B cell (primary cell): ENCODE data around the gene GLI3. TPM values are rescaled to one million over a fixed set of nuclear protein-coding genes. Genes with fewer than 3 reads are reported as not detected.

Source experiments
- ATAC-seq: fragments of 200-7000 bp; cut with Tn5 transposase; one replicate; pipeline ENCODE4 v1.10.0; 2021; ENCODE audit warnings: low read depth, mild to moderate bottlenecking, moderate number of reproducible peaks, moderate library complexity
- CTCF ChIA-PET: fragments of 350-600 bp; sonication (Branson Sonifier 250); formaldehyde crosslinking; loops from one replicate; lab custom pipeline; 2021; ENCODE audit warnings: antibody characterized with exemption, inconsistent platforms; lab: Charles Lee
- POLR2A ChIA-PET: fragments of 350-600 bp; sonication (Branson Sonifier 250); formaldehyde crosslinking; loops from one replicate; lab custom pipeline; 2021; ENCODE audit warnings: antibody characterized with exemption; lab: Charles Lee
- DNase-seq: peaks from one replicate; pipeline ENCODE4 v3.0.0; 2013
- H2AFZ ChIP-seq: 2 replicates; pipeline ENCODE4 v1.6.1; 2012; ENCODE audit warnings: mild to moderate bottlenecking, low read depth, low read length; ENCODE audit not compliant: insufficient read depth, poor library complexity, severe bottlenecking
- H3K27ac ChIP-seq, 2 donors: 1 replicate in 1 of 2; 2 replicates in 1 of 2; pipeline ENCODE4 v1.5.1; 2012 to 2013; ENCODE audit warnings: low read length in 2 of 2, mild to moderate bottlenecking in 2 of 2, moderate library complexity in 1 of 2
- H3K27me3 ChIP-seq, 4 experiments: fragments of 200-600 bp in 1 of 4; sonication (generic) in 1 of 4; replicated peaks in 1 of 4; 1 replicate in 2 of 4; 2 replicates in 2 of 4; pipeline versions ENCODE4 v1.6.1 to v1.7.0; 2013 to 2016; ENCODE audit warnings: low read length in 3 of 4, mild to moderate bottlenecking in 2 of 4, mixed read lengths in 1 of 4, moderate library complexity in 1 of 4; ENCODE audit not compliant: insufficient read depth in 4 of 4, control insufficient read depth in 3 of 4; ENCODE audit errors: control extremely low read depth in 1 of 4
- H3K36me3 ChIP-seq, 2 experiments: replicated peaks in 1 of 2; 1 replicate in 1 of 2; 2 replicates in 1 of 2; pipeline versions ENCODE4 v1.6.1 to v1.7.1; 2013; ENCODE audit warnings: low read length in 1 of 2; ENCODE audit not compliant: insufficient read depth in 2 of 2, control insufficient read depth in 1 of 2; ENCODE audit errors: control extremely low read depth in 1 of 2, extremely low read depth in 1 of 2
- H3K4me1 ChIP-seq, 2 donors: fragments of 200-600 bp in 1 of 2; sonication (generic) in 1 of 2; 1 replicate in 1 of 2; 2 replicates in 1 of 2; pipeline versions ENCODE4 v1.5.1 to v1.6.1; 2013 to 2017; ENCODE audit warnings: low read length in 2 of 2; ENCODE audit not compliant: control insufficient read depth in 2 of 2, insufficient read depth in 2 of 2
- H3K4me2 ChIP-seq: replicated peaks from 2 replicates; pipeline ENCODE3; 2012; ENCODE audit warnings: mild to moderate bottlenecking, low read depth, low read length; ENCODE audit not compliant: poor library complexity, severe bottlenecking
- H3K4me3 ChIP-seq, 5 experiments: fragments of 200-600 bp in 1 of 5; sonication (generic) in 1 of 5; 1 replicate in 3 of 5; 2 replicates in 2 of 5; pipeline versions ENCODE4 v1.5.1 to v1.7.0; 2011 to 2016; ENCODE audit warnings: low read length in 4 of 5, mild to moderate bottlenecking in 4 of 5, low read depth in 2 of 5, control low read depth in 1 of 5, moderate library complexity in 1 of 5; ENCODE audit not compliant: insufficient read depth in 1 of 5; ENCODE audit errors: control extremely low read depth in 1 of 5, extremely low read depth in 1 of 5
- H3K79me2 ChIP-seq: fragments of 200-600 bp; sonication (generic); one replicate; pipeline ENCODE4 v1.6.0; 2016; ENCODE audit warnings: low read length; ENCODE audit not compliant: control insufficient read depth, insufficient read depth
- H3K9ac ChIP-seq: fragments of 200-600 bp; sonication (generic); 2 replicates; pipeline ENCODE4 v1.6.1; 2017; ENCODE audit warnings: mild to moderate bottlenecking, low read length, moderate library complexity
- H3K9me3 ChIP-seq, 3 donors: one replicate each; pipeline versions ENCODE4 v1.6.1 to v1.7.1; 2013; ENCODE audit warnings: low read length in 2 of 3; ENCODE audit not compliant: control insufficient read depth in 2 of 3, insufficient read depth in 1 of 3; ENCODE audit errors: control extremely low read depth in 1 of 3
- H4K20me1 ChIP-seq: 2 replicates; pipeline ENCODE4 v1.6.0; 2012; ENCODE audit warnings: mild to moderate bottlenecking, low read length; ENCODE audit not compliant: insufficient read depth, control insufficient read depth, poor library complexity, severe bottlenecking
- H3K27ac Mint-ChIP-seq: one replicate; pipeline ENCODE4 v1.8.0; 2021; ENCODE audit warnings: mixed read lengths
- H3K27me3 Mint-ChIP-seq: one replicate; pipeline ENCODE4 v1.8.0; 2021; ENCODE audit warnings: mixed read lengths
- H3K4me1 Mint-ChIP-seq: one replicate; pipeline ENCODE4 v1.8.0; 2021; ENCODE audit warnings: mixed read lengths
- H3K4me3 Mint-ChIP-seq: one replicate; pipeline ENCODE4 v1.8.0; 2021; ENCODE audit warnings: mixed read lengths
- H3K9me3 Mint-ChIP-seq: one replicate; pipeline ENCODE4 v1.8.0; 2022; ENCODE audit warnings: mixed read lengths; ENCODE audit not compliant: insufficient read depth
- EZH2 ChIP-seq: IDR thresholded peaks from 2 replicates; pipeline ENCODE4 v1.6.1; 2012; ENCODE audit warnings: borderline replicate concordance, low read depth, mild to moderate bottlenecking, moderate library complexity, low read length; ENCODE audit not compliant: insufficient read depth, poor library complexity, severe bottlenecking
- WGBS: methylation state at CpG from one replicate; pipeline ENCODE4 v1.1.5; 2013; ENCODE audit warnings: missing lambda C conversion rate; ENCODE audit not compliant: insufficient coverage; 5-methylcytosine and 5-hydroxymethylcytosine counted together
- intact Hi-C: fragments of 100-400 bp; cut with micrococcal nuclease; formaldehyde crosslinking; loops from one replicate; pipeline ENCODE4 v1.10.0; 2022
- polyA plus RNA-seq: library from polyadenylated mRNA; depleted of rRNA; stranded (reverse); fragments of >200 nt; gene quantifications from 2 replicates; pipeline ENCODE4 v1.2.3, GENCODE V29; 2012
- total RNA-seq, 2 donors: library from RNA; stranded (reverse); fragments of 120-200 nt in 1 of 2; gene quantifications; 1 replicate in 1 of 2; 2 replicates in 1 of 2; pipeline versions ENCODE4 v1.2.3 to v1.2.4, GENCODE V29; 2013 to 2022
- TF ChIP-seq, protein P1 (sequence below): fragments of 200-600 bp; IDR thresholded peaks from one replicate; pipeline ENCODE4 v1.8.0; 2022; ENCODE audit warnings: antibody characterized with exemption, mild to moderate bottlenecking

The GLI3 gene
- total and polyA plus RNA-seq, 2 donors (not counting 1 experiment from before 2014, with no cell fraction given), result not detected

DNA sequence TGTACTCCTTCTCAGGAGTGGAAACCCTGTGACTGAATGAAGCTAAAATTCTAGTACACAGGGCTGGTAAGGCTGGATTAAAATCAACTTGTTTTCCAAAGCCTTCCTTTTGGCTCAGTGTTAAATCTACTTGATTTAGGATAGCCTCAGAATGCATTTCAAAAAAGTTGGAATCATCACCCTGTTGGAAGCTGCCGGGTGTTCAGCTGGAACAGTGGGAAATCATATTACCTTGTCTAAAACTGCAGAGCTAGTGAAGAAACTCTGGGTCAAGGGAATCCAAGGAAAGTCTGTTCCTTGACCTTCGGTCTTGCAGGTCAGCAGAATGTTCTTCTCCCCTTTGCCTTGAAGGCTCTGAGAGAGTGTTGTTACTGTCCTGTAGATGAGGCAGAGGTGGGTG, 282.0 kb downstream of the GLI3 start:
- Mint-ChIP-seq H3K4me1 (no peaks in the 10 kb centered on the region), H3K4me3 (no peak overlapping the region), H3K9me3 (no peaks in the 10 kb centered on the region), H3K27me3 (peaks cover 56% of the 10 kb centered on the region), H3K27ac (no peak overlapping the region)
- no peak overlapping the region for H3K4me2 ChIP-seq
- no peak overlapping the region for H3K27ac ChIP-seq
- intact Hi-C loops, result no loop called here
- H3K9me3 ChIP-seq, result no peaks in the 10 kb centered on the region
- no peaks in the 10 kb centered on the region for H4K20me1 ChIP-seq
- ChIA-PET CTCF (interaction anchor here (3.0 to 3.6 kb wide), 2 partner anchors 12 to 14 kb away, joined by 10 to 11 read pairs; no protein-coding TSS in a partner anchor), POLR2A (no interaction called here)
- H3K79me2 ChIP-seq, result no peaks in the 10 kb centered on the region
- ATAC-seq, result no peak
- H3K4me1 ChIP-seq, result no peaks in the 10 kb centered on the region
- H3K27me3 ChIP-seq, result peaks cover 0 to 26% (median 7%) of the 10 kb centered on the region in 4 experiments
- WGBS, result 96% methylated on average over 2 of the region's 2 CpGs
- no peak overlapping the region for H3K9ac ChIP-seq
- DNase-seq, result no peak
- H3K4me3 ChIP-seq, result no peak overlapping the region
- no peak overlapping the region for H2AFZ ChIP-seq
- no peak for TF ChIP-seq EZH2
- TF ChIP-seq, protein P1, sequence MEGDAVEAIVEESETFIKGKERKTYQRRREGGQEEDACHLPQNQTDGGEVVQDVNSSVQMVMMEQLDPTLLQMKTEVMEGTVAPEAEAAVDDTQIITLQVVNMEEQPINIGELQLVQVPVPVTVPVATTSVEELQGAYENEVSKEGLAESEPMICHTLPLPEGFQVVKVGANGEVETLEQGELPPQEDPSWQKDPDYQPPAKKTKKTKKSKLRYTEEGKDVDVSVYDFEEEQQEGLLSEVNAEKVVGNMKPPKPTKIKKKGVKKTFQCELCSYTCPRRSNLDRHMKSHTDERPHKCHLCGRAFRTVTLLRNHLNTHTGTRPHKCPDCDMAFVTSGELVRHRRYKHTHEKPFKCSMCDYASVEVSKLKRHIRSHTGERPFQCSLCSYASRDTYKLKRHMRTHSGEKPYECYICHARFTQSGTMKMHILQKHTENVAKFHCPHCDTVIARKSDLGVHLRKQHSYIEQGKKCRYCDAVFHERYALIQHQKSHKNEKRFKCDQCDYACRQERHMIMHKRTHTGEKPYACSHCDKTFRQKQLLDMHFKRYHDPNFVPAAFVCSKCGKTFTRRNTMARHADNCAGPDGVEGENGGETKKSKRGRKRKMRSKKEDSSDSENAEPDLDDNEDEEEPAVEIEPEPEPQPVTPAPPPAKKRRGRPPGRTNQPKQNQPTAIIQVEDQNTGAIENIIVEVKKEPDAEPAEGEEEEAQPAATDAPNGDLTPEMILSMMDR, result no peak
- H3K36me3 ChIP-seq, result no peaks in the 10 kb centered on the region

DNA sequence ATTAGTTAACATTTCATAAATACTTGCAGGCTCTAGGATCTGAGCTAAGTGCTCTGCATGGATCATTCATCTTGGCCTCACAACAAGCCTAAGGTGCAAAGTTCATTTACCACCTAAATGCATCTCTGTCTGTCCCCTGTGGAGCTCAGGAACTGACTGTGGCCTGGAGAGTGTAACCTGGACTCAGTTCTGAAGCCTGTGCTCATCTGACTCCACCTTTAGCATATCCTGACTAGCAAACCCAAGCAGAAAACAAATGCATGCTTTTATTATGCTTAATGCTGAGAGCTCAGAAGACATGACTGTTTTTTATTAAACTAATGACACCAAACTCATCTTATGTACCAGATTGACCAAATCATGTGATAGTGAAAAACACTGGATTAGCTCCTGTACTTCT, 288.5 kb downstream of the GLI3 start:
- no peak overlapping the region for H3K27ac ChIP-seq
- Mint-ChIP-seq H3K27me3 (peaks cover 12% of the 10 kb centered on the region), H3K27ac (no peak overlapping the region), H3K9me3 (no peaks in the 10 kb centered on the region), H3K4me1 (peaks cover 5% of the 10 kb centered on the region), H3K4me3 (no peak overlapping the region)
- no peak overlapping the region for H3K4me3 ChIP-seq
- CTCF ChIA-PET, result interaction anchor here (1.2 to 2.4 kb wide), 2 partner anchors 8 to 928 kb away, joined by 3 to 17 read pairs; no protein-coding TSS in a partner anchor
- ATAC-seq (no peak), DNase-seq (no peak)
- H3K4me1 ChIP-seq, result peaks cover 0 to under 1% of the 10 kb centered on the region in 2 donors
- H3K27me3 ChIP-seq, result no peaks in the 10 kb centered on the region
- H4K20me1 ChIP-seq, result no peaks in the 10 kb centered on the region
- H3K79me2 ChIP-seq, result no peaks in the 10 kb centered on the region
- intact Hi-C loops, result no loop called here
- TF ChIP-seq, protein P1, result no peak
- no peak for TF ChIP-seq EZH2
- H3K4me2 ChIP-seq, result no peak overlapping the region
- no peaks in the 10 kb centered on the region for H3K36me3 ChIP-seq
- no peak overlapping the region for H2AFZ ChIP-seq
- H3K9me3 ChIP-seq, result no peaks in the 10 kb centered on the region
- H3K9ac ChIP-seq, result no peak overlapping the region
- POLR2A ChIA-PET, result no interaction called here
